Uterus (tissue), 4 donors: ENCODE data around the gene CAVIN1. TPM values are rescaled to one million over a fixed set of nuclear protein-coding genes. Genes with fewer than 3 reads are reported as not detected.
"Not testable (repeated sequence)": the region's sequence is repeated elsewhere in the genome, so short reads cannot be mapped to it uniquely, and the experiment has no call there.

ENCODE experiments used
- DNase-seq, 2 donors: peaks; one replicate each; pipeline ENCODE4 v3.0.0-alpha.2; 2019 to 2020
- H3K27ac ChIP-seq, 2 donors: fragments of 200-600 bp; sonication (generic); 1 replicate in 1 of 2; 2 replicates in 1 of 2; pipeline ENCODE4 v1.5.1; 2016 to 2018
- H3K27me3 ChIP-seq, 2 donors: fragments of 200-600 bp; sonication (generic); one replicate each; pipeline ENCODE4 v1.5.1; 2018 to 2019; ENCODE audit warnings: control low read depth in 1 of 2
- H3K36me3 ChIP-seq, 2 donors: fragments of 200-600 bp; sonication (generic); one replicate each; pipeline ENCODE4 v1.5.1; 2019; ENCODE audit warnings: control low read depth in 1 of 2
- H3K4me1 ChIP-seq, 2 donors: fragments of 200-600 bp; sonication (generic); one replicate each; pipeline ENCODE4 v1.5.1; 2018 to 2019; ENCODE audit warnings: control low read depth in 1 of 2
- H3K4me3 ChIP-seq, 2 donors: fragments of 200-600 bp; sonication (generic); 1 replicate in 1 of 2; 2 replicates in 1 of 2; pipeline ENCODE4 v1.5.1; 2018 to 2019; ENCODE audit warnings: mild to moderate bottlenecking in 1 of 2
- H3K9me3 ChIP-seq, 2 donors: fragments of 200-600 bp; sonication (generic); one replicate each; pipeline ENCODE4 v1.5.1; 2019; ENCODE audit warnings: control low read depth in 1 of 2
- CTCF ChIP-seq, 4 experiments: fragments of 200-600 bp in 2 of 4; fragments of 450-650 bp in 2 of 4; sonication (generic) in 2 of 4; IDR thresholded peaks; one replicate each; pipeline ENCODE4 v1.5.1; 2016 to 2019; ENCODE audit warnings: antibody characterized with exemption in 4 of 4, mild to moderate bottlenecking in 2 of 4, moderate library complexity in 1 of 4
- POLR2A ChIP-seq, 2 donors: fragments of 450-650 bp; IDR thresholded peaks; one replicate each; pipeline ENCODE4 v1.6.1; 2016; ENCODE audit warnings: antibody characterized with exemption in 2 of 2, mild to moderate bottlenecking in 1 of 2, moderate library complexity in 1 of 2
- intact Hi-C: fragments of 100-400 bp; cut with DNase I; formaldehyde crosslinking; loops from one replicate; pipeline ENCODE4 v1.15.1; 2023; ENCODE audit warnings: low total_unique reads
- total RNA-seq, 4 donors: library from RNA; depleted of rRNA in 3 of 4; stranded (reverse); fragments of >200 nt in 3 of 4; gene quantifications; one replicate each; pipeline versions ENCODE4 v1.1.0 to v1.2.4, GENCODE V29; 2014 to 2023
- donor health status: DM: yes; HTN: yes; CAD: no.

Gene CAVIN1
- total RNA-seq, 4 donors from 2014 or later, result 204 to 520 (median 372) TPM

GRCh38 chr17:42404326-42405055 is 18.6 kb downstream of the CAVIN1 start:
- no peak overlapping the region for H3K4me3 ChIP-seq
- H3K27ac ChIP-seq, result peak overlapping the region; percentile 22 to 44
- TF ChIP-seq CTCF (IDR thresholded peaks at IDR 0.05) (no peak), POLR2A (IDR thresholded peaks at IDR 0.05) (no peak)
- H3K27me3 ChIP-seq, result no peaks in the 10 kb centered on the region
- no peak for DNase-seq
- H3K4me1 ChIP-seq, result peaks cover 22 to 30% of the 10 kb centered on the region in 2 donors
- no peaks in the 10 kb centered on the region for H3K36me3 ChIP-seq
- no peaks in the 10 kb centered on the region for H3K9me3 ChIP-seq
- intact Hi-C loops, result loop anchor here (2.0 kb wide), 1 partner anchor 82 kb away; no protein-coding TSS in a partner anchor

GRCh38 chr17:42403150-42403549 is 19.9 kb downstream of the CAVIN1 start:
- intact Hi-C loops, result no loop called here
- H3K36me3 ChIP-seq, result no peaks in the 10 kb centered on the region
- H3K27me3 ChIP-seq, result no peaks in the 10 kb centered on the region
- TF ChIP-seq POLR2A (IDR thresholded peaks at IDR 0.05), result no peak
- no peak for TF ChIP-seq CTCF (IDR thresholded peaks at IDR 0.05)
- DNase-seq, result no peak
- no peak overlapping the region for H3K4me3 ChIP-seq
- H3K4me1 ChIP-seq, result peaks cover 13 to 20% of the 10 kb centered on the region in 2 donors
- H3K27ac ChIP-seq, result peak overlapping the region; percentile 22 to 44
- H3K9me3 ChIP-seq, result no peaks in the 10 kb centered on the region

GRCh38 chr17:42402117-42402516 is 20.9 kb downstream of the CAVIN1 start:
- Histone ChIP-seq H3K27ac (peak overlapping the region; percentile 22 to 29), H3K4me3 (no peak overlapping the region), H3K4me1 (peaks cover 3 to 11% of the 10 kb centered on the region in 2 donors), H3K27me3 (no peaks in the 10 kb centered on the region), H3K36me3 (no peaks in the 10 kb centered on the region), H3K9me3 (no peaks in the 10 kb centered on the region)
- DNase-seq, result no peak
- intact Hi-C loops, result no loop called here
- TF ChIP-seq POLR2A (IDR thresholded peaks at IDR 0.05) (no peak), CTCF (IDR thresholded peaks at IDR 0.05) (no peak)

- DNase-seq, intact Hi-C loops, H3K9me3 ChIP-seq, H3K27ac ChIP-seq, H3K27me3 ChIP-seq, H3K36me3 ChIP-seq, H3K4me3 ChIP-seq, H3K4me1 ChIP-seq: not testable (repeated sequence)
Observed at GRCh38 chr17:42400844-42401375, 22.1 kb downstream of the CAVIN1 start.

GRCh38 chr17:42399948-42400843 is 22.9 kb downstream of the CAVIN1 start:
- no peaks in the 10 kb centered on the region for H3K27me3 ChIP-seq
- TF ChIP-seq POLR2A (IDR thresholded peaks at IDR 0.05), result no peak
- TF ChIP-seq CTCF (IDR thresholded peaks at IDR 0.05), result no peak
- no peak overlapping the region for H3K4me3 ChIP-seq
- no peaks in the 10 kb centered on the region for H3K4me1 ChIP-seq
- H3K27ac ChIP-seq, result no peak overlapping the region
- intact Hi-C loops, result no loop called here
- H3K9me3 ChIP-seq, result no peaks in the 10 kb centered on the region
- no peaks in the 10 kb centered on the region for H3K36me3 ChIP-seq
- DNase-seq, result no peak
